Dedifferentiated amniotic fluid mesenchymal stem cell (primary cell): ENCODE results near the gene STT3B.

Source experiments
- DNase-seq: peaks from one replicate; pipeline ENCODE4 v3.0.0-alpha.2; 2016; ENCODE audit errors: extremely low spot score

The STT3B gene

DNA sequence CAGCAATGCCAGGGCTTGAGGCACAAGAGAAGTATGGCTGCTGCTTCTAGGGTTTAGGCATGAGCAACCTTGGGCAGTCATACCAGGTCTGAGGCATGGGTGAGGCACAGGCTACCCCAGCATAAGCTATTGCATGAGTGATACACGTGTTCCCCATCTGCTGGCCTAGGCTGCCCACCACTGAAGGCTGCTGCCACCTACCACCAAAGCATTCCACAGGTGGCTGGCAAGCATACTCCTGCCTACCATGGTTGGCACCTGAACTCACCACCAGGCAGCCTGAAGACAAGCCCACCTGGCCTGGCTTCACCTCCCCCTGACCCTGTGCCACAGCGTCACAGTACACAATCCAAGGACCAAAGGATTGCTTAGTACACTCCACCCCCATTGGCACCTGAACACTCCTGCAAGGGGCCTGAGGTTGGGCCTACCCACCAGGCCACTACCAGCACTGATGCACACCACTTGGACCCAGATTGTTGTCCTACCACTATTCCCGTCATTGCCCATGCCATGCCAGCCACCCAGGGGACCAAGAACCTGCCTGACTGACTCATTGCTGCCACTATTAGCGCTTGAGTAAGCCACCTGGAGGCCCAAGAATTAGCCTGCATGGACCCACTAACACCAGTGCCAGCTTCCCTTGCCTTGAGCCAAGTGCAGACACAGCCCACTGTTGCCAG is 115.7 kb downstream of the STT3B start:
- DNase-seq, result no peak

- DNase-seq, result no peak
Observed at GRCh38 chr3:31652296-31652695, 119.6 kb downstream of the STT3B start.

GRCh38 chr3:31653464-31653863 is 120.7 kb downstream of the STT3B start:
- DNase-seq, result no peak

DNA sequence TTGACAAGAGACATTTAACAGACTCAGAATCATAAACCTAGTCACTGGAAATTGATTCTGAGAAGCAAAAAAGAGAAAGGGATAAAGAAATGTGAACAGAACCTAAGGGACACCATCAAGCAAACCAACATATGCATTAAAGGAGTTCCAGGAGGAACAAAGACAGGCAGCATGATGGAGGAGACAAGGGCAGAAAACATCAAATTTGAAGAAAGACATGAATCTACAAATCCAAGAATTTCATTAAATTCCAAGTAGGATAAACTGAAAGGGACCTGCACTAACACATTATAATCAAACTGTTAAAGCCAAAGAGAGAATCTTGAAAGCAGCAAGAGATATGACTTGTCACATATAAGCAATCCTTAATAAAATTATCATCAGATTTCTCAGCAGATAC is 122.3 kb downstream of the STT3B start:
- DNase-seq, result no peak

DNA sequence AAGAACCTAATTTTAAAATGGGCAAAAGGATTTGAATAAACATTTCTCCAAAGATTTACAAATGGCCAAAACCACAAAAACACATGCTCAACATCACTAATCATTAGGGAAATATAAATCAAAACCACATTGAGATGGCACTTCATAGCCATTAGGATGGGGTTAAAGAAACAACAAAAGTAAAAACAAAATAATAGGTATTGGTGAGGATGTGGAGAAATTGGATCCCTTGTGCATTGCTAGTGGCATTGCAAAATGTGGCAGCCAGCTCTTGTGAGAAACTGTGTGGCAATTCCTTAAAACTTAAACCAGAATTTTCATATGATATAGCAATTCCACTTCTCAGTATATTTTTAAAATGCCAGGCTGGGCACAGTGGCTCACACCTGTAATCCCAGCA is 126.5 kb downstream of the STT3B start:
- DNase-seq, result no peak

DNA sequence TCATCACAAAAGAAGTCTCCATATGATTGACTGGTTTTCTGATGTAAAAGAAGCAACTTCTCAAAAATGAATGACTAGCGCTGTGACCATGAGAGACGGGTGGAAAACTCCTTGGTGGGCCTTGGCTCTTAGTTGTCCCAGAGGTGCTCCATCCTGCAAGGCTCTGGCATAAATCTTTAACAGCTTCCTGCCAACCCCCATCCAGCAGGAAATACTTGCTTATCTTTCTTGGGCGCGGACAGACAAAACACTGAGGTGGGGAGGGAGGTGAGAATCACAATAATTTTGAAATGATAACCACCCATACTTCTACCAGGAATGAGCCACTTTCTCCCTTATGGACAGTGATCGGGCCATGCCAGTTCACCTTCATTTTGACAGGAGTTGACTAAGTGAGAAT is 128.6 kb downstream of the STT3B start:
- no peak for DNase-seq

- no peak for DNase-seq
Observed at GRCh38 chr3:31661993-31662670, 129.4 kb downstream of the STT3B start.

GRCh38 chr3:31664031-31664430 is 131.3 kb downstream of the STT3B start:
- no peak for DNase-seq

DNA sequence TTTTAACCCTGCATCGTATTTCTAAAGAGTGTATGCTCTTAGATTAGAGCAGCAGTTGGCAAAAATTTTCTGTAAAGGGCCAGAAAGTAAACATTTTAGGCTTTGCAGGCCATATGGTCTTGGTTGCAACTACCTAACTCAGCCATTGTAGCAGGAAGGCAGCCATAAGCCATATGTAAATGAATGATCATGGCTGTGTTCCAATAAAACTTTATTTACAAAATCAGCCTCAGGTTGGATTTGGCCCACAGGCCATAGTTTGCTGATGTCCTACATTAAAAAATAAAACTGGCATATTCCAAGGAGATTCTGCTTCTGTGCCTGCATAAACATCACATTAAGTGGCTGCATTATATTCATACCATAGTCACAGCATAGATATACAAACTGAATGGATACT is 134.9 kb downstream of the STT3B start:
- no peak for DNase-seq

GRCh38 chr3:31668242-31668641 is 135.5 kb downstream of the STT3B start:
- DNase-seq, result no peak

DNA sequence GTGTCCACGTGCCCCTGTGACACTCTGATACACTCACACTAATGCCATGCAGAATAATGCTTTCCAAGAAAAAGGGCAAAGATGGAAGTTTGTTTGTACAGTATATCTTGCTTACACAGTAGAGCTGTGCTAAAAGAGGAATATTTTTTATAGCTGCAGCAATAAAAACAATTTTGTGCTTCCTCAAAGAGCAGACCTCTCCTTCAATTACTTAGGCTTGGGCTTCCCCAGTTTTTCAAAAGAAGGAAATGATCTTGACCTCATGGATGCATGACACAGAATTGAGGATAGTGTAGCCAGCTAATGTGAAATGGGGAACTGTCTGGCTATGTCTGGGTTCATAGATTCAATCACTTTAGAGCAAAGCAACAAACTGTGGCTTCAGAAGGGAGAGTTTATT is 137.4 kb downstream of the STT3B start:
- DNase-seq, result no peak

GRCh38 chr3:31670722-31671121 is 138.0 kb downstream of the STT3B start:
- DNase-seq, result no peak

GRCh38 chr3:31671451-31671850 is 138.7 kb downstream of the STT3B start:
- DNase-seq, result no peak

DNA sequence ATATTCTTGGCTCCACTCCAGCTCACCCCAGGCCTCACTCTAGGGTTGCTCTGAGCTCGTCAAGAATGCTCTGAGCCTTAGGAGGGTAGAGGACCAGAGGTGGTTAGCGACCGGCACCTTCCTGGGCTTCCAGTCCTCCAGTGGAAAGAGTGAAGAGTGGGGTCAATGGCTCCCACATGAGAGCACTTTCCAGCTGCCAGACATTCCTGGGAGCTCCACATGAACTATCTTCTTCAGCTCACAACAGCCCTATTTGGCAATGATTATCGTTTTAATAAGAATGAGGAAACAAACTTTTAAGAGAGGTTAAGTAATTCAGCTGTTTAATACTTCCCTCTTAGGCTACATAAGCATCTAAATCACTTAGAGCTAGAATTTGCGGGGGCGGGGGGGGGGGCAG is 139.3 kb downstream of the STT3B start:
- no peak for DNase-seq

GRCh38 chr3:31673950-31674349 is 141.2 kb downstream of the STT3B start:
- DNase-seq, result no peak

DNA sequence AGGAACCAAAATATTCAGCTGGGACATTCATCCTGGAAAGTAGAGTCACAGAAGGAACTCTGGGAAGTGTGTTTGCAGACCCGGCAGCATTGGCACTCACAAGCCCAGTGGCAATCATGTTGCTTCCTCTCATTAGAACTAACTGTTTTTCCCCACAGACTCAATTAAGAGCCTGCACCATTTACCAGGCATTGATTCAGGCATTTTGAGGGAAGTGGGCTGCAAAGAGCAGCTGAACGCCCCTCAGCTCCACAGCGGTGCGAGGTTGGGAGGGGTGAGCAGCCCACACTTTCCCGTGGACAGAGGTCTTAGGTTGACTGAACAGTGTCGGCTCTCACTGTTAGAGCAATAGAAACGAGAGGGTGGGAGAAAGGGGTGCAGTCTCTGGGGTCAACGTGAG is 143.8 kb downstream of the STT3B start:
- no peak for DNase-seq

DNA sequence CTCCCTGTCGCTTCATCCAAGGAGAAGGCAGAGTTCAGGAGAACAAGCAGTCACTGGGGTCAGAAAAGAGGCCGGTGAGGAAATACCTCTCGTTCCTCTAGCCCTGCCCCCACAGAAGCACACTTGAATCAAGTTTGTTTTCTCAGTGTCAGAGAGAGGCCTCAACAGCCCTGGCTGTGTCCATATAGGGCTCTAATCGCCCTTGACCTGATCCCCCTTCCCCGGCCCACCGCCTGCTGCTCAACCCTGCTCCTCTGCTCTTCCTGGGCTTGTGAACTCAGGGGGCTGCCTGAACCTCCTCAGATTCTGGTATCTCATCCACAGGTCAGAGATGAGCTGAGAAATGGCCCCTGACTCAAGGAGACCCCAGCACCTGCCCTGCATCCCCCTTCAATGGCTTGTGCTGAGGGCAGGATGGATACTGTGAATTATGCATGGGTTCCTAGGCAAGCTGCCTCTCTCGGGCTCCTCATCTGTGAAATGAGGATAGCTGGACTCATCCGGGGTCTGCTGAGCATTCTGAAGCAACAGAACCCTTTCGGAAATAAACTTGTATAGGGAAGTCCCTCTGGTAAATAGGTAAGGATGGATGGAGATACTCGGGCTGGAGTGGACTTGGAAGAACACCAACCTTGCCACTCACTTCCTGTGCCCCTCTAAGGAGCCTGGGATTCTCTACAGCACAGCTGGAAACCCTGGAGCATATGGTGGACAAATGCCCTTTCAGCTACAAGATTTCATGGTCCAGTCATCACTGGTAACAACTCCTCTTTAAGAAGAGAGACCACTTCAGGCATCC is 147.5 kb downstream of the STT3B start:
- DNase-seq, result no peak
